ENCODE data around the gene PDE7B.

DNA sequence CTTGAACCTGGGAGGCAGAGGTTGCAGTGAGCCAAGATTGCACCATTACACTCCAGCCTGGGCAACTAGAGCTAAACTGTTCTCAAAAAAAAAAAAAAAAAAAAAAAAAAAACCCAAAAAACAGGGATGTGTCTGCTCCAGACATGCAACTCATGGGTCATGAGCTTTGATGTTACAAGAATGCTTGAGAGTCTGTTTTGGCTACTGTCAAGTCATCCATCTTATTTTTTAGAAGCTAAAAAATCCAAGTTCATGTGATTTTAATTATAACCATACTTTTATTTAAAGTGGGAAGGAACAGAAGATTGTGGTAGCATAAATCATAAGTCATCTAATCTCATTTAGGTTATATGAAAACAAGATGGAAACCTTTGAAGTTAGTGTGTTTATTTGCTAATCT is 120.6 kb downstream of the PDE7B start:
- TF ChIP-seq, protein P1, sequence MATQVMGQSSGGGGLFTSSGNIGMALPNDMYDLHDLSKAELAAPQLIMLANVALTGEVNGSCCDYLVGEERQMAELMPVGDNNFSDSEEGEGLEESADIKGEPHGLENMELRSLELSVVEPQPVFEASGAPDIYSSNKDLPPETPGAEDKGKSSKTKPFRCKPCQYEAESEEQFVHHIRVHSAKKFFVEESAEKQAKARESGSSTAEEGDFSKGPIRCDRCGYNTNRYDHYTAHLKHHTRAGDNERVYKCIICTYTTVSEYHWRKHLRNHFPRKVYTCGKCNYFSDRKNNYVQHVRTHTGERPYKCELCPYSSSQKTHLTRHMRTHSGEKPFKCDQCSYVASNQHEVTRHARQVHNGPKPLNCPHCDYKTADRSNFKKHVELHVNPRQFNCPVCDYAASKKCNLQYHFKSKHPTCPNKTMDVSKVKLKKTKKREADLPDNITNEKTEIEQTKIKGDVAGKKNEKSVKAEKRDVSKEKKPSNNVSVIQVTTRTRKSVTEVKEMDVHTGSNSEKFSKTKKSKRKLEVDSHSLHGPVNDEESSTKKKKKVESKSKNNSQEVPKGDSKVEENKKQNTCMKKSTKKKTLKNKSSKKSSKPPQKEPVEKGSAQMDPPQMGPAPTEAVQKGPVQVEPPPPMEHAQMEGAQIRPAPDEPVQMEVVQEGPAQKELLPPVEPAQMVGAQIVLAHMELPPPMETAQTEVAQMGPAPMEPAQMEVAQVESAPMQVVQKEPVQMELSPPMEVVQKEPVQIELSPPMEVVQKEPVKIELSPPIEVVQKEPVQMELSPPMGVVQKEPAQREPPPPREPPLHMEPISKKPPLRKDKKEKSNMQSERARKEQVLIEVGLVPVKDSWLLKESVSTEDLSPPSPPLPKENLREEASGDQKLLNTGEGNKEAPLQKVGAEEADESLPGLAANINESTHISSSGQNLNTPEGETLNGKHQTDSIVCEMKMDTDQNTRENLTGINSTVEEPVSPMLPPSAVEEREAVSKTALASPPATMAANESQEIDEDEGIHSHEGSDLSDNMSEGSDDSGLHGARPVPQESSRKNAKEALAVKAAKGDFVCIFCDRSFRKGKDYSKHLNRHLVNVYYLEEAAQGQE (IDR thresholded peaks at IDR 0.05; ENCODE audit: insufficient read depth in 1 of 2, low read depth in 2 of 2, low read length in 2 of 2): no peak
- TF ChIP-seq POLR2AphosphoS5 (IDR thresholded peaks at IDR 0.05; ENCODE audit: low read depth, low read length) (no peak), TAF1 (IDR thresholded peaks at IDR 0.05; ENCODE audit: borderline replicate concordance, insufficient read depth, low read length) (no peak), SIN3A (IDR thresholded peaks at IDR 0.05; ENCODE audit: borderline replicate concordance, insufficient read depth, low read length) (no peak), FOXP2 (optimal IDR thresholded peaks at IDR 0.05; ENCODE audit: borderline replicate concordance, extremely low read depth, extremely low read length, insufficient read depth) (no peak)

Measured in PFSK-1 (cell line).